ENCODE measurements around the gene CCNB2. TPM values are rescaled to one million over a fixed set of nuclear protein-coding genes. Genes with fewer than 3 reads are reported as not detected.

Gene CCNB2
- total and polyA plus RNA-seq, 2 donors (not counting 3 experiments of a cell fraction or from before 2014, with no cell fraction given), result 55.9 to 65.2 TPM

DNA sequence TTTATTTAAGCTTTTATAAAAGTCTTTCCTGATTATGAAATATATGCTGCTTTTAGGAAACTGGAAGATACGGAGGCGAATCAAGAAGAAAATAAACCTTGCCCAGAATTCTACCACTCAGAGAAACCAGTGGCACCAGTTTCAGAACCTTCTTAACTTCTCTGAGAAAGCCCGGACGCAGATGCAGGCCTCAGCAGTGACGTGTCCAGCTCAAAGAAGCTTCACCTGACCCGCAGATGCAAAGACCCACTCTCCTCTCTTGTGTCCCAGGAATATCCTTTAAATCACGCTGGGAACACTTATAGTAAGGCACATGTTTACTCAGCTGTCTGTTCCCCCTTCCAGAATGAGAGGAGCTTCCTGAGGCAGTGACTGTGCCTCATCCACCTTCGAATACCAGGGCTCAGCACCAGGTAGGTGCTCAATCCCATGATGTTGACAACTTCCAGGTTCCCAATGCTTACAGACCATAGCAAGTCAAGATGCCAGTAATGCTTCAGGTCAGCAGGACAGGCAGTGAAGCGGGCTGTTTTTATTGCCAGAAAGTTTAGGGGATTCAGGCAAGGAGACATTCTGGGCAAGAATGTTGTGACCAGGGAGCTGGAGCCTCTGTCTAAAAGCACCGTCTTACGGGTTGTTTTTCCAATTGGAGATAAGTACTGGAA lies 61.8 kb downstream of the CCNB2 start:
- no peaks in the 10 kb centered on the region for H3K79me2 ChIP-seq (ENCODE audit: control insufficient read depth, insufficient read depth, low read length)
- ChIA-PET CTCF (interaction anchor here (1.0 to 1.7 kb wide), 5 partner anchors 8 to 335 kb away, joined by 3 to 9 read pairs (median 4); no protein-coding TSS in a partner anchor), POLR2A (no interaction called here)
- H3K4me2 ChIP-seq (ENCODE audit: insufficient read depth, low read length), result no peak overlapping the region
- intact Hi-C loops (cut with micrococcal nuclease), result no loop called here
- no peaks in the 10 kb centered on the region for H3K9me3 ChIP-seq (replicated peaks; ENCODE audit: control insufficient read depth, insufficient read depth, low read length)
- no peaks in the 10 kb centered on the region for H3K9me1 ChIP-seq (replicated peaks; ENCODE audit: control insufficient read depth, extremely low read depth, insufficient read depth, low read length)
- H3K36me3 ChIP-seq (ENCODE audit: control insufficient read depth in 2 of 2, extremely low read depth in 1 of 2, insufficient read depth in 2 of 2, low read length in 2 of 2), result peaks cover 0 to 9% of the 10 kb centered on the region in 2 experiments
- H3K27ac ChIP-seq (ENCODE audit: insufficient read depth, low read depth, low read length), result no peak overlapping the region
- no peak for FAIRE-seq
- H4K20me1 ChIP-seq (replicated peaks; ENCODE audit: control insufficient read depth, extremely low read depth, insufficient read depth, low read length), result no peaks in the 10 kb centered on the region
- TF ChIP-seq FOS (IDR thresholded peaks at IDR 0.05; ENCODE audit: borderline replicate concordance, insufficient read depth, low read length) (no peak), GATA2 (IDR thresholded peaks at IDR 0.05; ENCODE audit: insufficient read depth, insufficient read length, low read depth, low read length) (no peak), JUN (IDR thresholded peaks at IDR 0.05; ENCODE audit: borderline replicate concordance, insufficient read depth, insufficient read length, low read depth) (no peak), MYC (IDR thresholded peaks at IDR 0.05; ENCODE audit: low read depth, low read length) (no peak), POLR2AphosphoS5 (IDR thresholded peaks at IDR 0.05; ENCODE audit: insufficient read depth, low read depth, low read length) (no peak), EZH2 (IDR thresholded peaks at IDR 0.05; ENCODE audit: borderline replicate concordance, low read depth, low read length, severe bottlenecking) (no peak), POLR2A (IDR thresholded peaks at IDR 0.05; ENCODE audit: low read depth, low read length) (no peak)
- TF ChIP-seq, protein P1, sequence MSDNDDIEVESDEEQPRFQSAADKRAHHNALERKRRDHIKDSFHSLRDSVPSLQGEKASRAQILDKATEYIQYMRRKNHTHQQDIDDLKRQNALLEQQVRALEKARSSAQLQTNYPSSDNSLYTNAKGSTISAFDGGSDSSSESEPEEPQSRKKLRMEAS (IDR thresholded peaks at IDR 0.05; ENCODE audit: insufficient read depth, insufficient read length), result no peak
- TF ChIP-seq, protein P2, sequence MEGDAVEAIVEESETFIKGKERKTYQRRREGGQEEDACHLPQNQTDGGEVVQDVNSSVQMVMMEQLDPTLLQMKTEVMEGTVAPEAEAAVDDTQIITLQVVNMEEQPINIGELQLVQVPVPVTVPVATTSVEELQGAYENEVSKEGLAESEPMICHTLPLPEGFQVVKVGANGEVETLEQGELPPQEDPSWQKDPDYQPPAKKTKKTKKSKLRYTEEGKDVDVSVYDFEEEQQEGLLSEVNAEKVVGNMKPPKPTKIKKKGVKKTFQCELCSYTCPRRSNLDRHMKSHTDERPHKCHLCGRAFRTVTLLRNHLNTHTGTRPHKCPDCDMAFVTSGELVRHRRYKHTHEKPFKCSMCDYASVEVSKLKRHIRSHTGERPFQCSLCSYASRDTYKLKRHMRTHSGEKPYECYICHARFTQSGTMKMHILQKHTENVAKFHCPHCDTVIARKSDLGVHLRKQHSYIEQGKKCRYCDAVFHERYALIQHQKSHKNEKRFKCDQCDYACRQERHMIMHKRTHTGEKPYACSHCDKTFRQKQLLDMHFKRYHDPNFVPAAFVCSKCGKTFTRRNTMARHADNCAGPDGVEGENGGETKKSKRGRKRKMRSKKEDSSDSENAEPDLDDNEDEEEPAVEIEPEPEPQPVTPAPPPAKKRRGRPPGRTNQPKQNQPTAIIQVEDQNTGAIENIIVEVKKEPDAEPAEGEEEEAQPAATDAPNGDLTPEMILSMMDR (IDR thresholded peaks at IDR 0.05; ENCODE audit: extremely low read depth in 1 of 2, insufficient read depth in 1 of 2, low read depth in 1 of 2, low read length in 2 of 2), result no peak
- BruUV-seq (replicated peaks), result no TSS peak
- no peak overlapping the region for H2AFZ ChIP-seq (ENCODE audit: low read depth, low read length)
- H3K4me3 ChIP-seq (replicated peaks in 1 of 3; ENCODE audit: insufficient read depth in 1 of 3, low read depth in 1 of 3, low read length in 3 of 3), result no peak overlapping the region
- H3K4me1 ChIP-seq (ENCODE audit: control insufficient read depth, extremely low read depth, insufficient read depth, low read length), result peaks cover 48% of the 10 kb centered on the region
- peak; percentile 30 for DNase-seq (ENCODE audit: low read depth, low spot score)
- H3K9ac ChIP-seq (replicated peaks; ENCODE audit: extremely low read depth, insufficient read depth, low read length), result no peak overlapping the region
- dilution Hi-C loops (cut with MboI; ENCODE audit: extremely low pct_ligation_motif_present, low sequenced_read_pairs), result no loop called here
- no peaks in the 10 kb centered on the region for H3K27me3 ChIP-seq (ENCODE audit: control insufficient read depth in 2 of 2, insufficient read depth in 2 of 2, low read length in 2 of 2)

Measured in endothelial cell of umbilical vein (primary cell).